ENCODE data around the gene GALT. TPM values are rescaled to one million over a fixed set of nuclear protein-coding genes. Genes with fewer than 3 reads are reported as not detected.

The GALT gene
- total RNA-seq: 72.0 and 73.7 TPM in 2 replicates

DNA sequence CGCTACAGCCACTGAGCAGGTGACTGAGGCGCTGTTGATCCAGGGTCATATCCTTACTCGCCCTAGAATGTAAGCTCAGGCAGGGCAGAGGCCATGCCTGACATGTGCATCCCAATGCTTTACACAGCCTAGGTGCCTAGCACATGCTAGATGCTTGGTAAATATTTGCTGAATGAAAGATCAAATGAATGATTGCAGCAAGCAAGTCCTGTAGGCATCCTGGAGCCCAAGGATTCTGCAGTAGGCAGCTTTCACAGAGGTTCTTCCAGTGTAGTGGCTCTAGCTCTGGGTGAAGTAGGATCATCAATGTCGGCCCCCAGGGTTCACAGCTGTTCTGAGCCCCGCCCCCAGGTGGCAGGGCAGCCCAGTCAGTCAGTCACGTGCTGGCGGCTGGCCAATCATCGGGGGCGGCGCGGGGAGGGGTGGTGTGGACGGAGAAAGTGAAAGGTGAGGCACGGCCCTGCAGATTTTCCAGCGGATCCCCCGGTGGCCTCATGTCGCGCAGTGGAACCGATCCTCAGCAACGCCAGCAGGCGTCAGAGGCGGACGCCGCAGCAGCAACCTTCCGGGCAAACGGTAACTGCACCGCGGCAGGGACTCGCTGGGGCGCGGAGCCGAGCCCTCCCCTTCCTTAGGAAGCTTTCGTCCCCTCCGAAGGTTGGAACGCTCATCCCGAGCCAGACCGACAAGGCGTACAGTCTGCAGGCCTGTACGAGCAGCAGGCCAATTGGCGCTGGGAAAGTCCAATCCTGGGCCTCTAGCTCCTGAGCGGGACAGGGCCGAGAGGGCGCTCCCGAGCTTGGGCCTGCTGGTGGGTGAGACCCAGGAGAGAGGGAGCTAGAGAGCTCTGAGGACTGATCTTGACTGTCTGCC, at the start of gene GALT:
GALT (plus strand) TSS at position 465 of the 873 bp plus-strand sequence; CDS start at position 495, 30 bp downstream.
- DNase-seq (ENCODE audit: low spot score): peak; percentile 95
- no peaks in the 10 kb centered on the region for H3K27me3 Mint-ChIP-seq (ENCODE audit: insufficient read depth)
- H3K36me3 Mint-ChIP-seq (ENCODE audit: low read depth): peaks cover 19% of the 10 kb centered on the region
- peaks cover 33% of the 10 kb centered on the region for H3K4me1 Mint-ChIP-seq (ENCODE audit: low read depth)
- H3K9me3 Mint-ChIP-seq: no peaks in the 10 kb centered on the region
- H3K4me3 Mint-ChIP-seq: peak within 1 kb of the TSS; percentile 96
- peak within 1 kb of the TSS; percentile 88 for H3K27ac Mint-ChIP-seq
- intact Hi-C loops (cut with micrococcal nuclease): loop anchor here (1.0 to 2.0 kb wide), 6 partner anchors 9 to 317 kb away; partner anchors contain the start of genes DNAI1, FAM219A, KIF24 and NUDT2

- Mint-ChIP-seq H3K9me3 (no peaks in the 10 kb centered on the region), H3K27me3 (ENCODE audit: insufficient read depth) (peaks cover 15% of the 10 kb centered on the region), H3K4me3 (no peak overlapping the region), H3K4me1 (ENCODE audit: low read depth) (no peaks in the 10 kb centered on the region), H3K27ac (no peak overlapping the region), H3K36me3 (ENCODE audit: low read depth) (no peaks in the 10 kb centered on the region)
- intact Hi-C loops (cut with micrococcal nuclease): no loop called here
- no peak for DNase-seq (ENCODE audit: low spot score)
Observed at GRCh38 chr9:34599546-34599945, 46.9 kb upstream of the GALT start.

GRCh38 chr9:34600908-34601307, 45.6 kb upstream of the GALT start:
- H3K36me3 Mint-ChIP-seq (ENCODE audit: low read depth): no peaks in the 10 kb centered on the region
- intact Hi-C loops (cut with micrococcal nuclease): loop anchor here (5.0 kb wide), 2 partner anchors 36 to 39 kb away; partner anchors contain the start of gene SIGMAR1
- peaks cover 18% of the 10 kb centered on the region for H3K27me3 Mint-ChIP-seq (ENCODE audit: insufficient read depth)
- DNase-seq (ENCODE audit: low spot score): no peak
- H3K27ac Mint-ChIP-seq: no peak overlapping the region
- no peaks in the 10 kb centered on the region for H3K4me1 Mint-ChIP-seq (ENCODE audit: low read depth)
- no peak overlapping the region for H3K4me3 Mint-ChIP-seq
- no peaks in the 10 kb centered on the region for H3K9me3 Mint-ChIP-seq

DNA sequence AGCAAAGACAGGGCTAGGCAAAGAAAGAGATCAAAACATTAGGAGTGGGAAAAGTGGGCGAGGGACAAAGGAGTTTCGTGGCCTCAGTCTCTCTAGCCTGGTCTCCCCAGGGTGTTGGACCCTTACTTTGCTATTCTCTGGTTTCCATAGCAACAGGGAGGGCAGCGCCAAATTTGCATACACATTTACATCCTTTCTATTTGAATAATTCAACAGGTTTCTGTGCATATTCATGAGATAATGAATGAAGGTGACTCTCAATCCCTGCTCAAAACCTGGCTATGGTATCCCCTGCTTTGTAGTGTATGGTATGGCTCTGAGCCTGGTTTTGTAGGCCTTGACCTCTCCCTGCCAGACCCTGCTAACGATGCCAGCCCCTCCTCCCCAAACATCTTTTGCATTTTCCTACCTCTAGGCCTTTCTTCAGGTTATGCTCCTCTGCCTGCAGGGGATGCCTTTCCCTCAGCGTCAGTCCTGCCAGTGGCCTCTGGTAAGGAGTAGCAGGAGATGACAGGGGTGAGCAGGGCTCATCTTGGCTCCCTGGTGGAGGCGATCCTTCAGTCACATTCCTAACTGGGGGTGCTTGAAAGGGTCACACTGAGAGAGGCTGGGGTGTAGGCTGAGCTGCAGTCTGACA, 44.4 kb upstream of the GALT start:
- Mint-ChIP-seq H3K4me1 (ENCODE audit: low read depth) (no peaks in the 10 kb centered on the region), H3K9me3 (no peaks in the 10 kb centered on the region), H3K27me3 (ENCODE audit: insufficient read depth) (peaks cover 11% of the 10 kb centered on the region), H3K27ac (no peak overlapping the region), H3K4me3 (no peak overlapping the region), H3K36me3 (ENCODE audit: low read depth) (no peaks in the 10 kb centered on the region)
- intact Hi-C loops (cut with micrococcal nuclease): loop anchor here (2.0 to 5.0 kb wide), 3 partner anchors 35 to 79 kb away; partner anchors contain the start of genes ENHO and SIGMAR1
- no peak for DNase-seq (ENCODE audit: low spot score)

GRCh38 chr9:34603610-34604231, 42.8 kb upstream of the GALT start:
- Mint-ChIP-seq H3K27ac (no peak overlapping the region), H3K4me3 (no peak overlapping the region), H3K36me3 (ENCODE audit: low read depth) (no peaks in the 10 kb centered on the region), H3K4me1 (ENCODE audit: low read depth) (no peaks in the 10 kb centered on the region), H3K27me3 (ENCODE audit: insufficient read depth) (peaks cover 11% of the 10 kb centered on the region), H3K9me3 (no peaks in the 10 kb centered on the region)
- intact Hi-C loops (cut with micrococcal nuclease): loop anchor here (1.0 to 5.0 kb wide), 5 partner anchors 34 to 103 kb away; partner anchors contain the start of genes ENHO and SIGMAR1
- DNase-seq (ENCODE audit: low spot score): peak; percentile 68

DNA sequence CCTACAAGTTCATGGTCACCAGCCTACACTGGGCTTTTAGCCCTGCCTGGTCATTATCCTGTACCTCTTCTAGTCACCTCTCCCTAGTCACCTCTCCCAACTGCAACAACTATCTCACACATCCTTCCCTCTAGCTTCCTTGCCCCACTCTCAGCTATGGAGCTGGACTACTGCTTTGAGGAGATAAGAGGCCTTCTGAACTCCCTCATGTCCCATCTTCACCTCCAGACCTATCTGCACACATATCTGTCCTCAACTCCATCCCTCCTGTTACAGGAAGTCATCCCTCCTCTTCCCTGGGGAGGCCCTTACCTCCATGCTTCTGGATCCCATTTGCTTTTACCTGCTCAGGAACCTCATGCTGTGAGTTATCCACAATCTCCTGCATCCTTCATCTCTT, 40.3 kb upstream of the GALT start:
- H3K4me1 Mint-ChIP-seq (ENCODE audit: low read depth): peaks cover 9% of the 10 kb centered on the region
- H3K27ac Mint-ChIP-seq: no peak overlapping the region
- peaks cover 11% of the 10 kb centered on the region for H3K27me3 Mint-ChIP-seq (ENCODE audit: insufficient read depth)
- intact Hi-C loops (cut with micrococcal nuclease): no loop called here
- no peaks in the 10 kb centered on the region for H3K36me3 Mint-ChIP-seq (ENCODE audit: low read depth)
- H3K9me3 Mint-ChIP-seq: no peaks in the 10 kb centered on the region
- no peak for DNase-seq (ENCODE audit: low spot score)
- H3K4me3 Mint-ChIP-seq: no peak overlapping the region

GRCh38 chr9:34606905-34607304, 39.6 kb upstream of the GALT start:
- no peaks in the 10 kb centered on the region for H3K9me3 Mint-ChIP-seq
- no peaks in the 10 kb centered on the region for H3K36me3 Mint-ChIP-seq (ENCODE audit: low read depth)
- H3K27me3 Mint-ChIP-seq (ENCODE audit: insufficient read depth): peaks cover 11% of the 10 kb centered on the region
- no peak overlapping the region for H3K4me3 Mint-ChIP-seq
- H3K27ac Mint-ChIP-seq: no peak overlapping the region
- H3K4me1 Mint-ChIP-seq (ENCODE audit: low read depth): peaks cover 13% of the 10 kb centered on the region
- intact Hi-C loops (cut with micrococcal nuclease): no loop called here
- no peak for DNase-seq (ENCODE audit: low spot score)

GRCh38 chr9:34607331-34607730, 39.1 kb upstream of the GALT start:
- Mint-ChIP-seq H3K27ac (no peak overlapping the region), H3K27me3 (ENCODE audit: insufficient read depth) (peaks cover 11% of the 10 kb centered on the region), H3K36me3 (ENCODE audit: low read depth) (no peaks in the 10 kb centered on the region), H3K4me1 (ENCODE audit: low read depth) (peaks cover 15% of the 10 kb centered on the region), H3K4me3 (no peak overlapping the region), H3K9me3 (no peaks in the 10 kb centered on the region)
- intact Hi-C loops (cut with micrococcal nuclease): no loop called here
- DNase-seq (ENCODE audit: low spot score): no peak

GRCh38 chr9:34610434-34611206, 35.9 kb upstream of the GALT start:
- Mint-ChIP-seq H3K27me3 (ENCODE audit: insufficient read depth) (no peaks in the 10 kb centered on the region), H3K4me3 (peak overlapping the region; percentile 95), H3K9me3 (no peaks in the 10 kb centered on the region), H3K4me1 (ENCODE audit: low read depth) (peaks cover 24% of the 10 kb centered on the region), H3K27ac (no peak overlapping the region), H3K36me3 (ENCODE audit: low read depth) (peaks cover 7% of the 10 kb centered on the region)
- DNase-seq (ENCODE audit: low spot score): no peak
- intact Hi-C loops (cut with micrococcal nuclease): loop anchor here (1.0 to 5.0 kb wide), 2 partner anchors 283 to 484 kb away; partner anchors contain the start of genes DCAF12, KIF24 and NUDT2

DNA sequence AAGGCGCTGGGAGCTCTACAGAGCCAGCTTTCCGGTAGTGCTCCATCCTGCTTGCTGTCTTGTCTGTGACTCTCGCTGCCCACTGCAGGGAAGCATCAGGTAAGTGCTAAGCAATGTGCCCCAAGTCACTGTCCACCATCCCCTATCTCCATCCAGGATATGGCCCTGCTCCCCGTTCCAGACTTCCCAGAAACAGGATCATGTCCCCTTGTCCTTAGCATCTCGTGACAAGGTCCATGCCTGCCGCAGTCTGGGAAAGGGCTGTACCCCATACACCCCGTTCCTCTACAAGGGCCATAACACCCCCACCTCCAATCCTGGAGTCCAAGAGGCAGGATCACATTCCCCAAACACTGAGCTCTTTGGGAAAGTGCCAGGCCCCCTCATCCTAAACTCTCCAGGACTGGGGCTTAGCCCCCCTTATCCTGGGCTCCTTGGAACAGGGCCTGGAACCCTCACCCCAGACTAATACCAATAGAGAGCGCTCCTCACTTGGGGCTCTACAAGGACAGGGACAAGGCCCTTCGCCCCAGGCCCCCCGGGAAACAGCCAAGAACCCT, 35.1 kb upstream of the GALT start:
- Mint-ChIP-seq H3K27ac (peak overlapping the region; percentile 96), H3K27me3 (ENCODE audit: insufficient read depth) (no peaks in the 10 kb centered on the region), H3K4me1 (ENCODE audit: low read depth) (peaks cover 24% of the 10 kb centered on the region), H3K9me3 (no peaks in the 10 kb centered on the region), H3K36me3 (ENCODE audit: low read depth) (peaks cover 11% of the 10 kb centered on the region), H3K4me3 (peak overlapping the region; percentile 95)
- no peak for DNase-seq (ENCODE audit: low spot score)
- intact Hi-C loops (cut with micrococcal nuclease): loop anchor here (1.0 to 5.0 kb wide), 2 partner anchors 284 to 485 kb away; partner anchors contain the start of genes DCAF12, KIF24 and NUDT2

DNA sequence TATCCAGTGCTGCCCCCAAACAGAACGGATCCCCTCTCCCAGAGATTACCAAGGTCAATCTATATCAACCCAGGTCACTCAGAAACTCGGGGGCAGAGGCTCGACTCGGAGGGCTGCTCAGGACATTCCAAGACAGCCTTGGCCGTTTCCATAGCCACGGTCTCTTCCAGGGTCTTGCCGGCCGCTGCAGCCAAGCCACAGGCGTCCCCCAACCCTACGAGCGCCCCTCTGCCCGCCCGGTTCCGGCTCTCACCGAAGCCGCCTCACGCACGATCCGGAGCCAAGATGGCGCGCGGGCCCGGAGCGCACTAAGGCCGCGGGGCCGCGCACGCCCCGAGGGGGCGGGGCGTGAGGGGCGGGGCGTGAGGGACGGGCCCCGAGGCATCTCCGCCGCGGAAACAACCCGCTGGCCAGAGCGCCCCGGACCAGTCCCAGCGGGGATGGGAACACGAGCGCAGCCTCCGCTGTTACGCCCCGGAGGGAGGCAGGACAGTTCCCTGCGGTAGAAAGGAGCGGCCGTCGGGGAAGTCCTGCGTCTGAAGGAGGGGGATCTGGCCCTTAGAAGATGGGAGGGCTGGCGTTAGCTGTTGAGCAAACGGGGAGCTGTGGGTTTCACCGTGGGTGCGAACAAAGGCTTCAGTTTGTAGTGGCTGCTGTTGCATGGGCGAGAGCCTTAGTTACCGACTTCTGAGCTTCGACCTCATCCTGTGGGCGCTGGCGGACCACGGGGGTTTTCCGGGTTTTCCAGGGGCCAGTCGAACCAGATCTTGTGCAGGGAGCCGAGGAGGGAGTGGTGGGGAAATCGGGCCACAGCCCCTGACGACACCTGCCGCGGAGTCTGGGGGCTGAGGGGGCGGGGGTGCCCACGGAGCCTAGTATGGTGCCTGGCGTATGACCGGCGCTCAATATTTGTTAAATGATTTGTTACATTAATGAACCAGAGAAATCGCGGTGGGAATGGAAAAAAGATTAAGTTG, 34.4 kb upstream of the GALT start, which contains the start of gene RPP25L:
RPP25L (minus strand) TSS at position 287 of the 977 bp plus-strand sequence. CDS start 801 bp downstream, outside the sequence.
- Mint-ChIP-seq H3K9me3 (no peaks in the 10 kb centered on the region), H3K36me3 (ENCODE audit: low read depth) (peaks cover 17% of the 10 kb centered on the region), H3K4me1 (ENCODE audit: low read depth) (peaks cover 24% of the 10 kb centered on the region), H3K4me3 (peak within 1 kb of the TSS; percentile 95), H3K27me3 (ENCODE audit: insufficient read depth) (no peaks in the 10 kb centered on the region), H3K27ac (peak within 1 kb of the TSS; percentile 96)
- peak; percentile 84 for DNase-seq (ENCODE audit: low spot score)
- intact Hi-C loops (cut with micrococcal nuclease): loop anchor here (1.0 to 5.0 kb wide), 10 partner anchors 8 to 563 kb away; partner anchors contain the start of genes ARID3C, DCAF12, DCTN3 and DNAI1
